ENCODE measurements around the gene ZNRF2. TPM values are rescaled to one million over a fixed set of nuclear protein-coding genes. Genes with fewer than 3 reads are reported as not detected.
A peak's percentile ranks its signal among the peaks of the same experiment; 100 is the strongest.

ZNRF2 gene
- total RNA-seq, 4 donors from 2014 or later, result 60.8 to 83.0 (median 69.6) TPM

DNA sequence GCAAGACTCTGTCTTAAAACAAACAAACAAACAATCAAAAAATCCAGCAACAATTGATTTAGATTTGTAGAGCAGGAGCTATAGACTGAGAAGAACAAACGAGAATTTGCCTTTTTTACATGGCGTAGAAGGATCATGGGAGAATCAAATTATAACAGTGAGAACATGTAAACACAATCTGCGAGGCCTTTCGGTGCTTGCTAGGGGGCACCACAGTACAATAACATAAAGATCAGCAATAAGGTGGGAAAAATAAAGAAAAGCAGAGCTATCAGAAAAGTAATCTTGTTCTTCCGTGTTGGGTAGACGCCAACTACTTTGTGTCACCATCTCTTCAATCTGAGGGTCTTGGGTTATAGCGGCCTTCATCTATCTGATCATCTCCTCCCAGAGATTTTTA is 112.0 kb downstream of the ZNRF2 start:
- no peak for TF ChIP-seq POLR2AphosphoS5 (IDR thresholded peaks at IDR 0.05)
- TF ChIP-seq POLR2A (IDR thresholded peaks at IDR 0.05), result no peak
- TF ChIP-seq CTCF (IDR thresholded peaks at IDR 0.05), result no peak
- no peak for TF ChIP-seq EP300 (IDR thresholded peaks at IDR 0.05; ENCODE audit: low read depth)
- intact Hi-C loops (cut with DNase I; ENCODE audit: low total_unique reads), result no loop called here
- H3K36me3 ChIP-seq, result no peaks in the 10 kb centered on the region
- H3K27me3 ChIP-seq, result no peaks in the 10 kb centered on the region
- 77 to 88% methylated on average over 5 to 7 of the region's 7 CpGs for WGBS, 2 donors (ENCODE audit: low coverage in 1 of 2)
- DNase-seq, result no peak
- no peak overlapping the region for H3K4me3 ChIP-seq
- in situ Hi-C loops (cut with MboI; ENCODE audit: low pct_ligation_motif_present in 1 of 4, low pct_unique_long_range_greater_than_20kb in 1 of 4, low sequenced_read_pairs in 3 of 4), result no loop called here
- H3K4me1 ChIP-seq, result no peaks in the 10 kb centered on the region
- H3K9me3 ChIP-seq, result no peaks in the 10 kb centered on the region
- H3K27ac ChIP-seq, result no peak overlapping the region

GRCh38 chr7:30403477-30403876 is 119.1 kb downstream of the ZNRF2 start:
- in situ Hi-C loops (cut with MboI; ENCODE audit: low pct_ligation_motif_present in 1 of 4, low pct_unique_long_range_greater_than_20kb in 1 of 4, low sequenced_read_pairs in 3 of 4) (loop anchor here in 3 of 4 donors (10.0 to 25.0 kb wide), 3 partner anchors 119 to 241 kb away; partner anchors contain the start of gene ZNRF2 (in 1 of the 3)), intact Hi-C loops (cut with DNase I; ENCODE audit: low total_unique reads) (no loop called here)
- WGBS, 2 donors (ENCODE audit: low coverage in 1 of 2), result 72 to 83% methylated on average over 1 to 3 of the region's 3 CpGs
- Histone ChIP-seq H3K27me3 (no peaks in the 10 kb centered on the region), H3K9me3 (no peaks in the 10 kb centered on the region), H3K4me1 (no peaks in the 10 kb centered on the region), H3K36me3 (peaks cover 0 to 6% (median 0%) of the 10 kb centered on the region in 4 donors), H3K27ac (no peak overlapping the region), H3K4me3 (no peak overlapping the region)
- TF ChIP-seq CTCF (IDR thresholded peaks at IDR 0.05) (no peak), POLR2AphosphoS5 (IDR thresholded peaks at IDR 0.05) (no peak), EP300 (IDR thresholded peaks at IDR 0.05; ENCODE audit: low read depth) (no peak), POLR2A (IDR thresholded peaks at IDR 0.05) (no peak)
- peak; percentile 56 for DNase-seq

- Histone ChIP-seq H3K36me3 (peaks cover 0 to 6% (median 0%) of the 10 kb centered on the region in 4 donors), H3K9me3 (no peaks in the 10 kb centered on the region), H3K27me3 (no peaks in the 10 kb centered on the region), H3K4me1 (no peaks in the 10 kb centered on the region), H3K27ac (no peak overlapping the region), H3K4me3 (no peak overlapping the region)
- WGBS, 2 donors (ENCODE audit: low coverage in 1 of 2), result 87 to 93% methylated on average over 2 of the region's 2 CpGs
- DNase-seq, result no peak
- intact Hi-C loops (cut with DNase I; ENCODE audit: low total_unique reads), result no loop called here
- TF ChIP-seq EP300 (IDR thresholded peaks at IDR 0.05; ENCODE audit: low read depth) (no peak), POLR2A (IDR thresholded peaks at IDR 0.05) (no peak), CTCF (IDR thresholded peaks at IDR 0.05) (no peak), POLR2AphosphoS5 (IDR thresholded peaks at IDR 0.05) (no peak)
- in situ Hi-C loops (cut with MboI; ENCODE audit: low pct_ligation_motif_present in 1 of 4, low pct_unique_long_range_greater_than_20kb in 1 of 4, low sequenced_read_pairs in 3 of 4), result loop anchor here in 3 of 4 donors (10.0 to 25.0 kb wide), 3 partner anchors 120 to 243 kb away; partner anchors contain the start of gene ZNRF2 (in 1 of the 3)
These were observed 120.8 kb downstream of the ZNRF2 start for GRCh38 chr7:30405179-30405578.

- H3K4me3 ChIP-seq, result no peak overlapping the region
- WGBS, 2 donors (ENCODE audit: low coverage in 1 of 2), result 91 to 94% methylated on average over 11 to 13 of the region's 13 CpGs
- in situ Hi-C loops (cut with MboI; ENCODE audit: low pct_ligation_motif_present in 1 of 4, low pct_unique_long_range_greater_than_20kb in 1 of 4, low sequenced_read_pairs in 3 of 4) (loop anchor here in 3 of 4 donors (10.0 to 25.0 kb wide), 3 partner anchors 122 to 245 kb away; partner anchors contain the start of gene ZNRF2 (in 1 of the 3)), intact Hi-C loops (cut with DNase I; ENCODE audit: low total_unique reads) (no loop called here)
- H3K27ac ChIP-seq, result no peak overlapping the region
- H3K9me3 ChIP-seq, result no peaks in the 10 kb centered on the region
- H3K4me1 ChIP-seq, result no peaks in the 10 kb centered on the region
- TF ChIP-seq CTCF (IDR thresholded peaks at IDR 0.05), result no peak
- TF ChIP-seq EP300 (IDR thresholded peaks at IDR 0.05; ENCODE audit: low read depth), result no peak
- no peak for DNase-seq
- no peaks in the 10 kb centered on the region for H3K27me3 ChIP-seq
- H3K36me3 ChIP-seq, result peaks cover 0 to 6% (median 0%) of the 10 kb centered on the region in 4 donors
These were observed 122.4 kb downstream of the ZNRF2 start for GRCh38 chr7:30406664-30407425.

Data from transverse colon (tissue), 4 donors.